GM23248 (cell line): Measurements from ENCODE around the gene FXR2.

Experiments used
- EZH2 ChIP-seq: fragments of 200-600 bp; sonication (generic); IDR thresholded peaks from 2 replicates; pipeline ENCODE4 v1.6.1; 2018; ENCODE audit warnings: antibody characterized with exemption, mild to moderate bottlenecking; ENCODE audit not compliant: insufficient read depth, poor library complexity, severe bottlenecking
- EZH2phosphoT487 ChIP-seq: fragments of 200-600 bp; sonication (generic); IDR thresholded peaks from 2 replicates; pipeline ENCODE4 v1.6.1; 2018; ENCODE audit warnings: antibody characterized with exemption, moderate library complexity, mild to moderate bottlenecking, low read depth; ENCODE audit not compliant: insufficient read depth

DNA sequence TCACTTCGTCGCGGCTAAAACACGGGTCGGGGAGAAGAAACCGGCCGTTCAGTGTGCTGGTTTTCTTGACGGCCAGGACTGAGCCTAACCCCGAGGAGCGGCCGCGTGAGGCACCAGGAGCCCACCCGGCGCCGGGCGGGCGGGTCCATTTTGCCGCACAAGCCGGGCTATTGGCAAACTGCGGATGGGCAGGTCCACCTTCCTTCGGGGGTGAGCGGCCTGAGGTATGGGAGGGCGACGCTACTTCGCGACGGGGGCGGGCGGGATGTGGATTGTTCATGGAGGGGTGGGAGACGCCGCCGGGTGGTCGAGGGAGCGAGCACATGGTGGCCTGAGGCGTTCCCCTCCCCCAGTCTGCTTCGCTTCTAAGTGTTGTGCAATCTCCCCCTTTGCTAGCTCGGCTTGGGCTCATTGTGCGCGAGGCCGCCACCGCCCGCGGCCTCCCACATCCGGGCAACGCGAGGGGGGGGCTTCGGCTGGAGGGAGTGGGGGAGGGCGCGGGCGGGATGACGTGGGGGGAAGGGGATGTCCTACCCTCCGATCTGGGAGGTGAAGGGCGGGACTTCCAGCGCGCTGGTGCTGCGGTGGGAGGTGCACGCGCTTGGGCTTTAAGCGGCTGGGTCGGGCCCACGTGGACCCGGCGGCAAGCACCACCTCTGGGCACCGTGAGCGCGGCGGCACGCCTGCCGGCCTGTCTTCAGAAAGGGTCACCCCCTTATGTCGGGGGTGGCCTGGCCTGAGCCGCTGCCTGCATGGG is 41.2 kb downstream of the FXR2 start:
- TF ChIP-seq EZH2phosphoT487 (no peak), EZH2 (no peak)
